HepG2 (cell line): ENCODE data around the gene BRIP1. TPM values are rescaled to one million over a fixed set of nuclear protein-coding genes. Genes with fewer than 3 reads are reported as not detected.
A peak's percentile ranks its signal among the peaks of the same experiment; 100 is the strongest.

Experiments used
- DZIP1 ChIP-seq: sonication (generic); formaldehyde crosslinking; IDR thresholded peaks from 2 replicates; pipeline ENCODE4 v1.5.0; 2020; ENCODE audit warnings: mild to moderate bottlenecking, missing genetic modification reagents
- FUBP1 ChIP-seq: sonication (generic); formaldehyde crosslinking; IDR thresholded peaks from 2 replicates; pipeline ENCODE4 v1.5.1; 2020; ENCODE audit warnings: missing genetic modification reagents, mild to moderate bottlenecking, borderline replicate concordance
- GABPA ChIP-seq, 2 experiments: IDR thresholded peaks; 2 replicates each; pipeline ENCODE4 v1.6.1; 2011 to 2016; ENCODE audit warnings: low read depth in 2 of 2, low read length in 1 of 2, missing biosample characterization in 1 of 2, missing genetic modification characterization in 1 of 2
- GMEB1 ChIP-seq: sonication (generic); formaldehyde crosslinking; IDR thresholded peaks from 2 replicates; pipeline ENCODE4 v1.5.1; 2020; ENCODE audit warnings: missing genetic modification reagents, mild to moderate bottlenecking, borderline replicate concordance
- JUN ChIP-seq: sonication (generic); formaldehyde crosslinking; IDR thresholded peaks from 2 replicates; pipeline ENCODE4 v1.4.0; 2020; ENCODE audit warnings: mild to moderate bottlenecking, missing genetic modification reagents
- NFE2L1 ChIP-seq: sonication (generic); formaldehyde crosslinking; IDR thresholded peaks from 2 replicates; pipeline ENCODE4 v1.4.0; 2020; ENCODE audit warnings: missing genetic modification reagents, mild to moderate bottlenecking, borderline replicate concordance
- RFXAP ChIP-seq: sonication (generic); formaldehyde crosslinking; IDR thresholded peaks from 2 replicates; pipeline ENCODE4 v1.4.0; 2020; ENCODE audit warnings: missing genetic modification reagents, borderline replicate concordance
- ZBTB33 ChIP-seq: sonication (generic); formaldehyde crosslinking; IDR thresholded peaks from 2 replicates; pipeline ENCODE4 v1.4.0; 2020; ENCODE audit warnings: missing genetic modification reagents
- ZNF234 ChIP-seq: sonication (generic); formaldehyde crosslinking; conservative IDR thresholded peaks from 2 replicates; pipeline ENCODE4 v1.5.1; 2020; ENCODE audit warnings: mild to moderate bottlenecking, missing genetic modification reagents
- ZNF3 ChIP-seq: IDR thresholded peaks from 2 replicates; pipeline ENCODE4 v1.7.0; 2017; ENCODE audit warnings: inconsistent platforms
- ZNF468 ChIP-seq: sonication (generic); formaldehyde crosslinking; IDR thresholded peaks from 2 replicates; pipeline ENCODE4 v1.8.0; 2022; ENCODE audit warnings: mild to moderate bottlenecking, moderate library complexity, missing genetic modification reagents
- ZNF562 ChIP-seq: sonication (generic); formaldehyde crosslinking; IDR thresholded peaks from 2 replicates; pipeline ENCODE4 v1.8.0; 2022; ENCODE audit warnings: missing genetic modification reagents, borderline replicate concordance
- ZNF589 ChIP-seq: sonication (generic); formaldehyde crosslinking; conservative IDR thresholded peaks from 2 replicates; pipeline ENCODE4 v1.8.0; 2022; ENCODE audit warnings: mild to moderate bottlenecking, moderate library complexity, missing genetic modification reagents
- ZNF841 ChIP-seq: sonication (generic); formaldehyde crosslinking; IDR thresholded peaks from 2 replicates; pipeline ENCODE4 v1.8.1; 2023; ENCODE audit warnings: missing genetic modification reagents, borderline replicate concordance
- ZSCAN12 ChIP-seq: sonication (generic); formaldehyde crosslinking; IDR thresholded peaks from 2 replicates; pipeline ENCODE4 v1.9.0; 2021; ENCODE audit warnings: mild to moderate bottlenecking, missing genetic modification reagents
- polyA plus RNA-seq, 8 experiments: library from polyadenylated mRNA; depleted of rRNA in 3 of 8; stranded (reverse) in 7 of 8; unstranded in 1 of 8; fragments of >200 nt; fragmentation: Illumina TruSeq in 4 of 8; extraction: Trizol in 4 of 8; gene quantifications; 2 replicates each; pipeline versions ENCODE4 v1.2.1 to v1.2.3, GENCODE V29; 2011 to 2016; ENCODE audit warnings: low read depth in 4 of 8, missing spikeins in 1 of 8, mixed read lengths in 1 of 8; ENCODE audit not compliant: insufficient read depth in 1 of 8
- total RNA-seq, 5 experiments: library from RNA; depleted of rRNA; stranded (reverse); fragments of >200 nt; fragmentation: Illumina TruSeq; extraction: Trizol; gene quantifications; 2 replicates each; pipeline ENCODE4 v1.2.3, GENCODE V29; 2016; ENCODE audit warnings: low read depth in 1 of 5
- TF ChIP-seq, protein P1 (sequence below): IDR thresholded peaks from 2 replicates; pipeline ENCODE4 v1.6.1; 2012; ENCODE audit warnings: low read length, improper control_type of control experiment

The BRIP1 gene
- total and polyA plus RNA-seq, 2 of the 13 experiments (the other 11 are each of a cell fraction or from before 2014, with no cell fraction given): 3.8 to 27.7 TPM

GRCh38 chr17:61862975-61863800 is at the start of gene BRIP1 (continued):
- TF ChIP-seq, protein P1, sequence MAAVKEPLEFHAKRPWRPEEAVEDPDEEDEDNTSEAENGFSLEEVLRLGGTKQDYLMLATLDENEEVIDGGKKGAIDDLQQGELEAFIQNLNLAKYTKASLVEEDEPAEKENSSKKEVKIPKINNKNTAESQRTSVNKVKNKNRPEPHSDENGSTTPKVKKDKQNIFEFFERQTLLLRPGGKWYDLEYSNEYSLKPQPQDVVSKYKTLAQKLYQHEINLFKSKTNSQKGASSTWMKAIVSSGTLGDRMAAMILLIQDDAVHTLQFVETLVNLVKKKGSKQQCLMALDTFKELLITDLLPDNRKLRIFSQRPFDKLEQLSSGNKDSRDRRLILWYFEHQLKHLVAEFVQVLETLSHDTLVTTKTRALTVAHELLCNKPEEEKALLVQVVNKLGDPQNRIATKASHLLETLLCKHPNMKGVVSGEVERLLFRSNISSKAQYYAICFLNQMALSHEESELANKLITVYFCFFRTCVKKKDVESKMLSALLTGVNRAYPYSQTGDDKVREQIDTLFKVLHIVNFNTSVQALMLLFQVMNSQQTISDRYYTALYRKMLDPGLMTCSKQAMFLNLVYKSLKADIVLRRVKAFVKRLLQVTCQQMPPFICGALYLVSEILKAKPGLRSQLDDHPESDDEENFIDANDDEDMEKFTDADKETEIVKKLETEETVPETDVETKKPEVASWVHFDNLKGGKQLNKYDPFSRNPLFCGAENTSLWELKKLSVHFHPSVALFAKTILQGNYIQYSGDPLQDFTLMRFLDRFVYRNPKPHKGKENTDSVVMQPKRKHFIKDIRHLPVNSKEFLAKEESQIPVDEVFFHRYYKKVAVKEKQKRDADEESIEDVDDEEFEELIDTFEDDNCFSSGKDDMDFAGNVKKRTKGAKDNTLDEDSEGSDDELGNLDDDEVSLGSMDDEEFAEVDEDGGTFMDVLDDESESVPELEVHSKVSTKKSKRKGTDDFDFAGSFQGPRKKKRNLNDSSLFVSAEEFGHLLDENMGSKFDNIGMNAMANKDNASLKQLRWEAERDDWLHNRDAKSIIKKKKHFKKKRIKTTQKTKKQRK: no peak
- no peak for TF ChIP-seq ZBTB33
- TF ChIP-seq ZNF841 (CRISPR knock-in tag): no peak
- no peak for TF ChIP-seq ZNF562 (CRISPR knock-in tag)
- no peak for TF ChIP-seq ZSCAN12
- TF ChIP-seq RFXAP (CRISPR knock-in tag): no peak
- TF ChIP-seq ZNF3 (CRISPR knock-in tag): no peak
- no peak for TF ChIP-seq GABPA (IDR thresholded peaks at IDR 0.05; ENCODE audit: low read depth, low read length)
- TF ChIP-seq GABPA (CRISPR knock-in tag; IDR thresholded peaks at IDR 0.05; ENCODE audit: low read depth): peak; percentile 58; the same call in 1 of the 2 replicates
- no peak for TF ChIP-seq ZNF468 (CRISPR knock-in tag)
- TF ChIP-seq NFE2L1 (CRISPR knock-in tag): 0 out of 2 replicates have a peak, but pooled peaks have one; percentile 65
- peak; percentile 58; the same call in 1 of the 2 replicates for TF ChIP-seq GMEB1 (CRISPR knock-in tag)
- TF ChIP-seq DZIP1 (CRISPR knock-in tag): no peak
- TF ChIP-seq ZNF234 (CRISPR knock-in tag): no peak
- no peak for TF ChIP-seq FUBP1 (CRISPR knock-in tag)
- TF ChIP-seq JUN (CRISPR knock-in tag): peak; percentile 23; the same call in 1 of the 2 replicates
- TF ChIP-seq ZNF589 (CRISPR knock-in tag): 0 out of 2 replicates have a peak, but pooled peaks have one; percentile 62
